Epithelial cell of prostate (primary cell): ENCODE data around the gene ETFDH.
A peak's percentile ranks its signal among the peaks of the same experiment; 100 is the strongest.
"Not testable (repeated sequence)": the region's sequence is repeated elsewhere in the genome, so short reads cannot be mapped to it uniquely, and the experiment has no call there.

ENCODE experiments used
- DNase-seq: peaks from one replicate; pipeline ENCODE4 v3.0.0-alpha.2; 2011; ENCODE audit warnings: low read depth, low spot score
- H3K27ac ChIP-seq: fragments of 450-650 bp; 2 replicates; pipeline ENCODE4 v1.5.1; 2017; ENCODE audit warnings: mild to moderate bottlenecking

The ETFDH gene

DNA sequence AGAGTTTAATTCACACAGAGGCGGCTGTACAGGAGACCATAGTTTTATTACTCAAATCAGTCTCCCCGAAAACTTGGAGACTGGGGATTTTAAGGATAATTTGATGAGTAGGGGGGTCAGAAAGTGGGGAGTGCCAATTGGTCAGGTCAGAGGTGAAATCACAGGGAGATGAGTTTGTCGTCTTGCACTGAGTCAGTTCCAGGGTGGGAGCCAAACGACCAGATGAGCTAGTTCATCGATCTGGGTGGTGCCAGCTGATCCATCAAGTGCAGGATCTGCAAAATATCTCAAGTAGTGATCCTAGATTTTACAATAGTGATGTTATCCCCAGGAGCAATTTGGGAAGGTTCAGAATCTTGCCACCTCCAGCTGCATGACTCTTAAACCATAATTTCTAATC is 4.0 kb downstream of the ETFDH start:
- no peak for DNase-seq
- H3K27ac ChIP-seq, result no peak overlapping the region

DNA sequence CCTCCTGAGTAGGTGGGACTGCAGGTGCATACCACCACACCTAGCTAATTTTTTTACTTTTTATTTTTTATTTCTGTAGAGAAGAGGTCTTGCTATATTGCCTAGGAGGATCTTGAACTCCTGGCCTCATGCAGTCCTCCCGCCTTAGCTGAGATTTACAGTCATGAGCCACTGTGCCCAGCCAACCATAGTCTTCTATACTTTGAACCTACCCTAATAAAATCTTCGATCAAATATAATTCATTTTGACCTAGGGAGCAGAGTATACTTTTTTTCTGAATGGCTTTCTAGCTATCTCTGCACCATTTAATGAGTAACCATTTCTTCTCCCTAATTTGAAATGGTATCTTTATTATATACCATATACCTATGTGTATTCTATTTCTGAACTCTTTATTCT is 6.7 kb downstream of the ETFDH start:
- no peak for DNase-seq
- H3K27ac ChIP-seq, result no peak overlapping the region

DNA sequence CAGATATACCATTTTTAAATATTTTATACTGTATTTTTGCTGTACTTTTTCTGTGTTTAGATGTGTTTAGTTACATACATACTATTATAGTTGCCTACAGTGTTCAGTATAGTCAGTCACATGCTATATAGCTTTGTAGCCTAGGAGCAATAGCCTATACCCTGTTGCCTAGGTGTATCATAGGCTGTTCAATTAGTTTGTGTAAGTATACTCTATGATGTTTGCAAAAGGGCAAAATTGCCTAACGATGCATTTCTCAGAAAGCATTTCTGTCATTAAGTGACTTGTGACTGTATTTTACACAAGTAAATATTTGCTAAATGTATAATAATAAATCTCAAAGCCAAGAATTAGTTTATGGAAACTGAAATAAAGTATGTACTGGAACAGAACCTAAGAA is 9.5 kb downstream of the ETFDH start:
- H3K27ac ChIP-seq, result no peak overlapping the region
- DNase-seq, result no peak

DNA sequence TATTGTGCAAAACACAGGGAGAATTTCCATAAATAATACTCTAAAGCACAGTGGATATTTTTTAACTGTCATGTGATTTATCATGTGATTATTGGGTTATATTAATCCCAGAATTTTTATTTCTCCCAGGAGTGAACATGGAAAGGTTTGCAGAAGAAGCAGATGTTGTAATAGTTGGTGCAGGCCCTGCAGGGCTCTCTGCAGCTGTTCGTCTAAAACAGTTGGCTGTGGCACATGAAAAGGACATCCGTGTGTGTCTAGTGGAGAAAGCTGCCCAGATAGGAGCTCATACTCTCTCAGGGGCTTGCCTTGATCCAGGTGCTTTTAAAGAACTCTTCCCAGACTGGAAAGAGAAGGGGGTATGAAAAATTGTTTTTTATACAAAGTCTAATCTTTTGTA is 10.0 kb downstream of the ETFDH start:
- no peak overlapping the region for H3K27ac ChIP-seq
- no peak for DNase-seq

DNA sequence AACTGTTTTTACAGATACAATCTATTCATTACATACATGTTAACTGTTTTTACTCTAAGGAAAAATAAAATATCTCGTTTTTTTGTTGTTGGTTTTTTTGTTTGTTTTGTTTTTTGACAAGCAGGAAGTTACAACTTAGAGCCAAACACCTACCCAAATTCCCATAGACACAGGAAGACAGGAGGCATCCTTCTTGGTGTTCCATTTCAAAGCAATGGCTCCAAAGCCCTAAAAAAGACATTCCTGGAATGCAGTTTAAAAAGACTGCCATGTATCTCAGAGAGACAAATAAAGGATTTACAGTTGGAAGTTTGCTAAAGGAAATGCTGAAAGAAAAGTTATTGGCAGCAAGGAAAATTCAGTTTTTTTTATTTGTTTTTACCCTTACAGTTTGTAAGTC is 16.7 kb downstream of the ETFDH start:
- no peak overlapping the region for H3K27ac ChIP-seq
- DNase-seq, result no peak

DNA sequence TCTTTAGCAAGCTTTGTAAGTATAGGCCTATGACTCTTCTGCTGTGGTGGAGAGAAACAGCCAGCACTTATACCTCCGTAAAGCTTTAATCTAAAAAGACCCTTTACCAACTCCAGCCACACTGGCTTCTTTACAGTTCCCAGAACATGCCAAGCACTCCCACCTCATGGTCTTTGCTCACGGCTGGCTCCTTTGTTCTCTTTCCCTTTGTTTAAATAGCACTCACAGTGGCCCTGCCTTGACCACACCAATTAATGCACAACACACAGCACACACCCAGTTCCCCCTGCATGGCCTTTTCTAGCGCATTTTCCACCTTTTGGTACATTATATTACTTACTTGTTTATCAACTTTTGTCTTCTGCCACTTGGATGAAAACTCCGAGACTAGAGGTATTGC is 32.2 kb downstream of the ETFDH start:
- H3K27ac ChIP-seq, result no peak overlapping the region
- no peak for DNase-seq

DNA sequence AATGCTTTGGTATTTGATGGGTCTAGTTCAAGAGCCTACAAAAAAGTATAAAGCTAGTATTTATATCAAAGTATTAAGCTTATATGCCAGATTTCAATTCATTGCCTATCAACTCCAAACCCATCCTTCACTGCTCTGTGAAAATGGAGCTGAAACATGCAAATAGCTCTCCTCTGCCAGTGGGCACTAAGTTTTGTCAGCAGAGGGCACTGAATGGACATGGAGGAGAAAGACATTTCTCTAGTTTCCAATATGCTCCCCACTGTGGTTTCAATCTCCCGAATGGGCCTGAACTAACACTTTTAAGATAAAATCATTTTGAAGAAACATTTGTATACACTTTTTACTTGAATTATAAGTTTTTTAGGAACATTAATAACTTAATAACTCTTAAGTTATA is 38.7 kb downstream of the ETFDH start:
- DNase-seq, result no peak
- no peak overlapping the region for H3K27ac ChIP-seq

DNA sequence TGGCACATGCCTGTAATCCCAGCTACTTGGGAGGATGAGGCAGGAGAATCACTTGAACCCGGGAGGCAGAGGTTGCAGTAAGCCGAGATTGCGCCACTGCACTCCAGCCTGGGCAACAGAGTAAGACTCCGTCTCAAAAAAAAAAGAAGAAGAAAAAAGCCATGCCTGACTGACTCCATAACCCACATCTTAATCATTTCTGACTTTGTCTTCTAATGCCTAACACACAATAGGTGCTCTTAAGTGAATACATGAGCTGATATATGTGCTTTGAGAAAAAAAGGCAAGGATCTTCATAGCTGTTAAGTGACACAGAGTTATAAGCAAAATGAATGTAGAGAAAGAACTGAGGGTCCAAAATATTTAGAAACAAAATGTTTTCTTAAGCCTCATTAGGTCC is 40.5 kb downstream of the ETFDH start:
- not testable (repeated sequence) for DNase-seq, H3K27ac ChIP-seq

DNA sequence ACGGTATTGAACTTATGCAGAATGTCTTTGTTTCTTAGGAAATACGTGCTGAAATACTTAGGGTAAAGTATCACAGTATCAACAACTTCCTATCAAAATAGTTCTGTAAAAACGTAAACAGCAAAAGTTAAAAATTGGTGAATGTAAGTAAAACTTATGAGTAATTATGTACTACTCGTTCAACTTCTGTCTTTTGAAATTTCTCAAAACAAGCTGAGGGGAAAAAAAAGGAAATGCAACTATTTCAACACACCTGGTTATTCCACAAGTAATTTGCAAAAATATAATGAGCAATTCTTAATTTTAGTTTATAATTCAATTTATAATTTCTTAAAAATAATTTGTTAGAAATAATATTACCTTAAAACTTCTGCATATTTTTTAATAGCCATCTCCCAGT is 42.8 kb downstream of the ETFDH start:
- DNase-seq, result no peak
- no peak overlapping the region for H3K27ac ChIP-seq

DNA sequence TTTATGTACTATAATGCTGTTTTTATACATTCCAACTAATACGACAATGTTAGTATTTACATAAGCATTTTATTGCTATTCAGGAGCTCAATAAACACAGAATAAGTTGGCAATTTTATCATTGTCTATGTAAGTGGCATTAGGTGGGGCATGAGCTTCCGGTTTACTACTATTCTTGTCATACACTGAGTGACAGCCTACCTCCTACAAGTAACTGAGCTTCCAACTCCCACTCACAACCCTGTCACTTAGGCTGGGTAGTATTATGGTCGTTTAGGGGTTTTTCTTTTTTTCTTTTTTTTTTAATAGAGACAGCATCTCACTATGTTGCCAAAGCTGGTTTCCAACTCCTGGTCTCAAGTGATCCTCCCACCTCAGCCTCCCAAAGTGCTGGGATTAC is 43.7 kb downstream of the ETFDH start:
- no peak for DNase-seq
- no peak overlapping the region for H3K27ac ChIP-seq

DNA sequence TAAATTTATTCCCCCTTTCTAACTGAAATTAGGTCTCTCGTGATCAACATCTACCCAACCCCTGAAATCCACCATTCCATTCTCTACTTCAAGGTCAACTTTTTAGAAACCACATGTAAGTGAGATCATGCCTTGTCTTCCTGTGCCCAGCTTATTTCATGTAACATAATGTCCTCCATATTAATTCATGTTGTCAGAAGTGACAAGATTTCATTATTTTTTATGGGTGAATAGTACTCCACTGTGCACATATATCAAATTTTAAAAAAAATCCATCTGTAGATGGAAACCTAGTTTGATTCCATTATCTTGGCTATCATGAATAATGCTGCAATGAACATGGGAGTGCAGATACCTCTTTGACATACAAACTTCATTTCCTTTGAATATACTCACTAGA is 49.6 kb downstream of the ETFDH start:
- no peak for DNase-seq
- H3K27ac ChIP-seq, result no peak overlapping the region

DNA sequence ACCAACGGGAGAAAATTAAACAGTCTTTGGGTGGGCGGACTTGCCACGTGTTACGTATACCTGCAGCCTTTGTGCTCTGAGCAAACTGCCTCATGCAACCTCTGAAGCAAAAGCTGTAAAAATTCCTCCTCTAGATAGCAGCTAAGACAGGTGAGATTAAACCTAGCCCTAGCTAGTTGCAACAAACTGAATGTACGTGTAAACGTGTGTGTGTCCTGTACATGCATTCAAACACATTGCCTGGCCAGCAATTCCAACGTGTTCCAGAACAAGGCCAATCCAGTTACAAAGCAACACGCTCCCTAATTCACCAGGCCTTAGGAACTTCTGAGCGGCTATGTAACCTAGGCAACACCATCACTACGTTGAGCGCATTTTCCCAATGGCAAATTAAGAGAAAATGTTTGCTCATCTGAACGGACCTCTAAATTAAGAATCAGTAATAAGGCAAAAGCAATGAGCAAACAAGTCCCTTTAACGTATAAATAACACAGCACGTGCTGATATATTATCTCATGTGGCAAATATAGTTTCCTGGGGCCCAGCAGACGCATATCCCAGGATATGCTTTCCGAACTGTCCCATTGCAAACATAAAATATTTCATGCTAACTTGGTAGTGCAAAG is 50.3 kb downstream of the ETFDH start:
- DNase-seq, result no peak
- H3K27ac ChIP-seq, result peak overlapping the region; percentile 75

DNA sequence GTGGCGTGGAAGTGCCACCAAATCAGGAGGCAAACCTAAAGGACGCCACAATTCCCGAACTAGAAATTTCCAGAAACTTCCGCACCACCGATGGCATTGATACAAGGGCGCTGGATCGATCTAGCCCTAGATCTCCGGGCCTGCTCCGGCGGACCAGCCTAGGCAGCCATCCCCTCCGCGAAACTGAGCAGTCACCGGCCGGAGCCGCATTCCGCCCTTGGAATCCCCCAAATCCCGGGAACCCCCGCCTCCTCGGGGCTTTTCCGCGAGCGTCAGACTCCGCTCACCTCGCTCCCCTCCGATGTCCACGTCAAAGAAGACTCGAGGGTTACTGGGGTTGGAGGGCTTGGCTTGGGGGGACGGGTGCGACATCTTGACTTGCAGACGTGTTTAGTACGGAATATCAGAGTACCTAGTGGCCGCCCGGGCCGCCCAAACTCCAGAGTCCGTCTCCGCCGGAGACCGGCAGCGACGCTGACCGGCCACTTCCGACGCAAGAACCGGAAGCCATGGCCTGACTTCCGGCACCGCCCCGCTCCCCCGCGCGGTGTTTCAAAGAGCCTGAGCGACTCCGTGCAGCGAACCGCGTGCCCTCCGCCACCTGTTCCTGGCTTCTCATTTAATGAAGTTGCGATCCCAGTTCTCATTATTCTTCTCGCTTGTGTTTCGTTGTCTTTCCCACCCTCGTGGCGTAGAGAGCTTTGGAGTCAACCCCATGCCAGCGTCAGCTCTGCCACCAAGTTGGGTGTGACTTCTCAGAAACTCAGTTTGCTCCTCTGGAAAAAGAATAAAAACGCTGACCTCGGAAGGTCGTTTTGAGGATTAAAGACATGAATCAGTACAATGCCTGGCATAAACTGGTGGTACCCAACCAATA is 51.1 kb downstream of the ETFDH start, which contains the start of gene PPID:
Gene PPID, minus strand, starts transcription at position 480 of the 877 bp plus-strand sequence. Its CDS starts 108 bp downstream, at position 372.
- DNase-seq, result no peak
- H3K27ac ChIP-seq, result peak within 1 kb of the TSS; percentile 75

DNA sequence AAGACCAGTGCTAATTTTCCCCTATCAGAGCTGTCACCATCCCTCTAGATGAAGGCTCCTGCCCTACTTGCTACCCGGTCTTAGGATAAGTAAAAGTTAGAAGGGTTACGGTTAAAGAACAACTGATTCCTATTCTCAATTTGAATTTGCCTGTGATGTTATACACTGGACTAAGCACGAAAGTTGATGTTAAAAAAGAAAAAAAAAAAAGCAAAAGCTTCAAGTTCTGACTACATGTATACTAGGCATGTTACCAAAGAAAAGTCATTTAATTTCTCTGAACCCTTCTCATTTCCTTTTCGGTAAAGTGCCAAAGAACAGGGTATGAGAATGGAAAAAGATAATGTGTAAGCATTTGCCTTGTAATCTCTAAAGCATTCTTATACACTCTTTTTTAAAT is 52.5 kb downstream of the ETFDH start:
- H3K27ac ChIP-seq, result no peak overlapping the region
- DNase-seq, result no peak

DNA sequence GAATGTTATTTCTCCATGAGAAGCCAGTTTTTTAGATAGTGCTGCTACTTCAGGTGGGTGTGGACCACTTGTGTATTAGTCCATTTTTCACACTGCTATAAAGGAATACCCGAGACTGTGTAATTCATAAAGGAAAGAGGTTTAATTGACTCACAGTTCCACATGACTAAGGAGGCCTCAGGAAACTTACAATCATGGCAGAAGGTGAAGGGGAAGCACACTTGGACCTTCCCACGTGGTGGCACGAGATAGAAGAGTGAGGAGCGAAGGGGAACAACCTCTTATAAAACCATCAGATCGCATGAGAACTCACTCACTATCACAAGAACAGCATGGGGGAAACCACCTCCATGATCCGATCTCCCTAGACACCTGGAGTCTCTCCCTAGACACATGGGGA is 54.5 kb downstream of the ETFDH start:
- no peak overlapping the region for H3K27ac ChIP-seq
- no peak for DNase-seq

DNA sequence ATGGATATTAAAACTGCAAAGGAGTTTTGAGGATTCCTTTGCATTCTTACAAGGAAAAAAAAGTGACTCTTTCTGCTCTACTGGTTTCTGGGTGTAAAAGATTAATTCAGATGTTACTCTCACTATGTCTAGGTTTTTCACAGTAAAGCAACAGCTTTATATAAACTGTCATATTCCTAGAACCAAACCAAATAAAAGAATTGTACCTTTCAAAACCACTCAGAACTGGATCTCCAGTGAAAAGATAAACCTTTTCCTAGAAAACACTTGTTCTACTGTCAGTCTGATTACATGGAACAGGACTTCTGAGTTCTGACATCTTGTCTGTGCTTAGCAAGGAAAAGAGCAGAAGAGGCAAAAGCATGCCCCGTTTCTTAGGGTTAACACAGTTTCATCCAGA is 56.1 kb downstream of the ETFDH start:
- DNase-seq, result no peak
- H3K27ac ChIP-seq, result no peak overlapping the region

DNA sequence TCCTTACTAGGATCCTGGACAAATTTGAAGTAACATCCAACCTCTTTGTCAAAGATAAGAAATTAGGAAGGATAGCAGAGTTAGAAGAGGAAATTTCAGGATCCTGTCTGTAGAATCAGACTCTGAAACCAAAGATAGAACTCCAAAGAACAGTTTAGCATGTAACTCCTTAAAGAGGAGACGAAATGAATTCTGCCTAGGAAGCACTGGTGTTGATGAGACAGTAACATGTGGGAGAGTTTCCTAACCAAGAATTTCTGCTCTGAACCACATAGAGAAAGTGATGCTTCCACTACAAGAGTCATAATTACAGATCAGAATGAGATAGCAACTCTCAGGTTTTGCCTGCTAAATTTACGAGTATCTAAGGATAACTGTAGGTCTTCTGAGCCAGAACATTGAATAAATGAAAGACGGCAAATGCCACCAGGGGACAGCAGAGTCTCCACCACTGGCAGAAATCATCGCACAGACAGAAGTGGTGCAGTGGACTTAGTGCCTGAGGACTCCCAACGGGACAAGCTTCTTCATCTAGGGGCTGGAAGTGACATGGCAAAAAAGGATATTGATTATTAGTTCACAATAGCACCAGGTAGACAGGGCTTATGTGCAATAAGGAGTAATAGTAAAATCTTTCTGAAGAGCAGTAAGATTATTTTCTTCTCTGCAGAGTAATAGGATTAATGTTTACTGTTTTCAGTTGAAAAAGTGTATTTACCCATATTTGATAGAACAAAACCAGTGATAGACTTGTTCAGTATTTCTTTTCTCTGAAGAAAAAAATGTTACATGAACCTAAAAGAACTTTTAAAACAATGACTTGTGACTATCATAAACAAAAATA is 57.8 kb downstream of the ETFDH start:
- DNase-seq, result no peak
- H3K27ac ChIP-seq, result no peak overlapping the region

DNA sequence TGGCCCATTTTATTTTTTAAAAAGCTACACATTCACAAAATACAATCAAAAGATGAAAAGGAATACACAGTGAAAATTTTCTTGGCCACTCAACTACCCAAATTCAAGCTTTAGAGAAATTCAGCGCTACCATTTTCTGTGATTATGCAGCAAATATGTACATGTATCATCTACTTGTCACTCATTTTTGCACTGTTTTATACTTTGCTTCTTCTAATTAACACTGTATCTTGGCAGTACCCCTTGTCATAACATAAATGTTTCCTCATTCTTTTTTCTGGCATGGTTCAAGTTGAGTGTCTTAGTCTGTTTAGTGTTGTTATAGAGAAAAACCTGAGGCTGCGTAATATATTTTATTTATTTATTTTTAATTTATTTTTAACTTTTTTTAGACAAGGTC is 66.8 kb downstream of the ETFDH start:
- H3K27ac ChIP-seq, result no peak overlapping the region
- no peak for DNase-seq

DNA sequence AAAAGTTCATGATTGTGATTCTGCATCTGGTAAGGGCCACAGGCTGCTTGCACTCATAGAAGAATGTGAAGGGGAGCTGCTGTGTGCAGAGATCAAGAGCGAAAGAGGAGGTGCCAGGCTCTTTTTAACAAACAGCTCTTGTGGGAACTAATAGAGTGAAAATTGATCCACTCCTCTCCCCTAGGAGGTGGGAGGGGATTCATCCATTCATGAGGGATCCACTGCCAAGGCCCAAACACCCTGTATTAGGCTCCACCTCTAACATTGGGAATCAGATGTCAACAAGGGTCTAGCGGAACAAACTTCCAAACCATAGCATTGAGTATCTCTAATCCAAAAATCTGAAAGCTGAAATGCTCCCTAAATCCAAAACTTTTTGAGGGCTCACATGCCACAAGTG is 67.5 kb downstream of the ETFDH start:
- DNase-seq, result no peak
- no peak overlapping the region for H3K27ac ChIP-seq

DNA sequence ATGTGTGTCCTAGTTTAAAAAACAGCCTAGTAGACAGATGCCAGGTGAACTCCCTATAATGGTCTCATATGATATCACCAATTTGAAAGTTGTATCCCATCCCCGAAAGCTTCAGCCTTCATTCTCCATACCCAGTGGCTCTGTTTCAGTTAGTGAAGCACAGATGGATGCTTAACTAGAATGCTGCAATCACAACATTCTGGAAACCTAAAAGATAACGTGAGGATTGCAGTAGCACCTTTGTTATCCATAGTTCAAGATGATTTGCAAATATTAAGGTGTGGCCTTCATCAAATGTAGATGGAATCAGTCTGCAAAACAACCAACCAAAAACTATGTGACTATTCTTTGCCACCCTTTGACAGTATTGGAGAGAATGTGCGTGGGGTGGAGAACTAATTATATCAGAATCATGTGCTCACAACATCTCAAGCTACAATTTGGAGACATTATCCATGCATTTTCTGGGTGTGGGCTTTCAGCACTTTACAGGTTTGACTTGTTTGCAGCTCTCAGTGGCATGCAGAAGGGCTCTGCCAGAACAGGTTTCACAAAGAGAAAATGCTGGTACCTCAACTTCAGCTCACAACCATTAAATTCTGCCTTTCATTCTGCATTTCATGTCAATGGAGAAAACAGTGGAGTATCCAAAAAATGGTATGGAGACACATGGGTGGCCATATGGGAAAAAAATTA is 69.4 kb downstream of the ETFDH start:
- no peak overlapping the region for H3K27ac ChIP-seq
- DNase-seq, result no peak
